ENCODE results near the gene NFIA.

DNA sequence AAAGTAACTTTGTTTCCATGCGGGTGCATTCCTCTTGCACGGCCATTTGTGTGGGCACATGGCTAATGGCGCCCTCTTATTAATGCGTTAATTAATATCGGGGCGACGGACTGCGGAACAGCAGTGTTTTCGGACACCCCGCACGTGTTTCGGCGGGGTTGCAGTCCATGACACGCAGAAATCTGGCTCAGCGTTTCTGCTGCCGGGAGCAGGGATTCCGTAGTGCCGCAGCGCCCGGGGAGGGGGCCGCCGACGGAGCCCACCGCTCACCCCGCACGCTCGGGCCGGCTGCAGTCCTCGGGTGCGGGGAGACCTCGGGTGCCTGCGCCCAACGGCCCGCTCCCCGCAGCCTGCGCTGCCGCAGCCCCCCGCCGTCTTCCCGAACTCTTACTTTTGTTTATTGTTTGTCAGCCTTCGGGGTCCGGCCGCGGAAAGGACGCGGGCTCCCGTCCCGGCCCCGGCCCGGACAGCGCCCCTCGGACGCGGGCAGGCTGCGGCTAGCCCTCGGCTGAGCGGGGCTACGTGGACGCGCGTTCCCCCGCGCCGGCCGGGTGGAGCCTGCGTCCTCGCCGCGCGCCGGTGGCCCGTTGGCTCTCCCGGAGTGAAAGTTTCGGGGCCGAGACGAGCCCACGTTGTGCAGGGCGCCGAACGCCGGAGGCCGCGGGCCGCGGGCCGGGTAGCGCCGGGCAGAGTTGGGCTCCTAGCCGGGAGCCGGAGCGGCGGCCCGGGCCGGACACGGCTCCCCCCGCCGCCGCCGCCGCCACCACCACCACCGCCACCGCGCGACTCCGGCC lies 849 bp downstream of the NFIA start:
- TF ChIP-seq CTCF (conservative IDR thresholded peaks at IDR 0.05 in 1 of 2, IDR thresholded peaks at IDR 0.05 in 1 of 2; ENCODE audit: low read depth in 1 of 2, low read length in 2 of 2) (no peak), EZH2 (IDR thresholded peaks at IDR 0.05; ENCODE audit: low read length, missing control alignments) (no peak)

All from fibroblast of lung (primary cell).